Germinal center (tissue), 1 donor: ENCODE results near the gene LIPK.
"Not testable (repeated sequence)": the region's sequence is repeated elsewhere in the genome, so short reads cannot be mapped to it uniquely, and the experiment has no call there.

Experiments
- DNase-seq: peaks from one replicate; pipeline ENCODE4 v3.0.0; 2012; ENCODE audit warnings: mixed read lengths, low spot score

Gene LIPK

DNA sequence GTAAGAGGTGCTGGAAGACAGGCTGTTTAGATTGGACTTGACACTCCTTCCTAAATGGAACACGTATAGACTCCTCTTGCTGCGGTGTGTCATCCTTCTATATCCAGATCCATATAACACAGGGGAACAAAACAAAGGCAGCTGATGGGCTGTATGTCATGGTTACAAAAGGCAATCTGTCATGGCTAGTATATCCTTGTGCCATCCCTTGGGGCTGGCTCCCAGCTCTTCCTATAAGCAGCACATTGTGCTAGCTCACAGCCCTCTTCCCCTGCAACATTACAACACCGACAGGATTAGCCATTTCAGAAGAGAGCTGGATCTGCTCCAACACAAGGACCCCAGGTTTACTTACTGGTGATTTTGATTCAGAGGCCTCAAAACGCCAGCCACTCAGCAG is 15.3 kb downstream of the LIPK start:
- DNase-seq = no peak

DNA sequence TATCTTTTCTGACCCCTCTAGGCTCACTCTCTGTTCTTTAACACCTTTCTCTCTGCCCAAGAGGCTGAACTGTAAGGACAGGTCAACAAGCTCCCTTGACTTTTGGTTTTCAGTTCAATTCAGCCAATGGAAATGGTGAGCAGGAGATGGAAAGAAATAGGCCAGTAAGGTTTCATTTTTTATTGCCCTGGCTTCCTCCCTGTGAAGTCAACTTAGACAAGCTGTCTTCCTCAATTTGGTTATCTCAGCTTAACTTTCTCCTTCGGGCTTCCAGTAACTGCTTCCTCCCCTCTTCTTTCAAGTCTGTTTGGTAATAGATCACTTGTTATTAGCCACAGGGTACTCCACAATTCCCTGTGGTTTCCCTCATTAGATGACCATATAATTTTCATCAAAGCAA is 19.7 kb downstream of the LIPK start:
- DNase-seq = no peak

DNA sequence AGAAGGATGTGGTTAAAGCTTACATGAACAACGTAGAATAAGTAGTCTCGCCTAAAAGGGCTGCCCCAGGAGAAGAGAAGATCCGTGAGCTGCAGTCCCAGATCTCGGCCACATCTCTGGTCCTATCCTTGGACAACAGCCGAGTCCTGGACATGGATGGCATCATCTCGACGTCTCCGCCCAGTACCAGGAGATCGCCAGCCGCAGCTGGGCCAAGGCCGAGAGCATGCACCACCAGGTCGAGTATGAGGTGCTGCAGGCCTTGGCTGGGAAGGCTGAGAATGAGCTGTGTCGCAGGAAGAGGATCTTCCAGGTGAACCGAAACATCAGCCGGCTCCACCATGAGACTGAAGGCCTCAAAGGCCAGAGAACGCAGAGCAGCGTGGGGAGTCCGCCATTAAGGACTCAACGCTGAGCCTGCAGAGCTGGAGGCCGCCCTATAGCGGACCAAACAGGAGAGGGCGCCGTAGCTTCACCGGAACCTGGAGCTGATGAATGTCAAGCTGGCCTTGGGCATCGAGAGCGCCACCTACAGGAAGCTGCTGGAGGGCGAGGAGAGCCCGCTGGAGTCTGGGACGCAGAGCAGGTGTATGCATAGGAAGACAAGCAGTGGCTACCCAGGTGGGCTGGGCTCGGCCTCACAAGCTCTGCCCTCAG is 22.2 kb downstream of the LIPK start:
- no peak for DNase-seq

DNA sequence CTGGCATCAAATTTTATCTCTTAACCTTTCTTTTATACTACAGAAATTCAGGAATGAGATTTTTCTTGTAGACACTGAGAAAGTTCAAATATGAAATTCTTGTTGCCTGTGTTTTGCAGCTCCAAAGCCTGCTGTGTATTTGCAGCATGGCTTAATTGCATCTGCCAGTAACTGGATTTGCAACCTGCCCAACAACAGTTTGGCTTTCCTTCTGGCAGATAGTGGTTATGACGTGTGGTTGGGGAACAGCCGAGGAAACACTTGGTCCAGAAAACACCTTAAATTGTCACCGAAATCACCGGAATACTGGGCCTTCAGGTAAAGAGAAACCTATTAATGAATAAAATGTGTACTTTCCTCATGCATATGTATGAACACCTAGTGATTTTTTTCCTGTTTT is 24.8 kb downstream of the LIPK start:
- DNase-seq = no peak

DNA sequence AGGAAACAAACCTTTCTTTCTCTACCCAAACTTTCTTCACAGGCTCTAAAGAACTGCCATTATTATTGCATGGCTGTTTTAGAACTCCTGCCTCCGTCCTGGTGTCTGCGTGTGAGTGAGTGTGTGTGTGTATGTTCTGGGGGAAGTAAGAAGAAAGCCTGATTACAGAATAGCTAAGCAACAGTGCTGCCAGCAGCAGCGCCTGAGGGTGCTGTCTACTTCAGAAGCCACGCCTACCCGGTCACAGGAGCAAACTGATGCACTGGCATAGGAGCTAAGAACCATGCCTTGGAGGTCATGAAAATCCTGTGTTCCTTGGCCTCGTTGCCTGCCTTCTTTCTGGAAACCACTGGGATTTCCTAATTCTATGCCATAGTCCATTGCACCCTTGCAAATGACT is 25.2 kb downstream of the LIPK start:
- DNase-seq = no peak

DNA sequence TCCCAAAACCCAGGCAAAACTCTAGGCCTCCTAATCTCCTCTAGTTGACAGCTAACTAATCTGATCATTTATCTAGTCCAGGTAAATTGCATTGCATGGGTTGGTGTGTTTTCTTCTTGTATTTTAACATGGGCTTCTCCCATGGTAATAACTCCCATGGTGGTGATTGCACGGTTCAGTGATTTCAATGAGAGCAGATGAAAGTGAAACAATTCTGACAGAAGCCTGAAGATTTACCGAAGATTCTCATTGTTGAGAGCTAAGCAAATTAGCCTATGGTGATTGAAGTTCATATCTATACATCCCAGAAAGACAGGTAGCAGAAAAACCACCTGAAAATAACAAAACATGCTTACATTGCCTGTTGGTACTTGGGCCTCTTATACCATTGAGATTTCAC is 27.2 kb downstream of the LIPK start:
- no peak for DNase-seq

DNA sequence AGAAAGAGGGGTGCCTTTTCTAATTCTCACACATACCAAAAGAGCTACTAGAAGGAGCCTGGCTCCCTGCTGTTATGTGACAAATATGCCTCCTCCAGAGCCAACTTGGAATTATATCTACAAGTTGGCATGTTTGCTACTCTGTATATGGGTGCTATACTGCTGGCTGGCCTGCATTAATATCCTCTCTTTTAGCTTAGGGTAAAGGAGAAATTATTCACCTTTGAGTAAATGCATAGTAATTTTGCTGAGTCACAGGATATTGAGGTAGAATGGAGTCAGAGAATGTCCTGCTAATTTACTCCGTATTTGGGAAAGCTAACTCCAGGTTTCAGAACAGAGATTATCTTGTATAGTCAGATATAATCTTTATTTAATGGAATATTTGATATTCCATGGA is 29.6 kb downstream of the LIPK start:
- no peak for DNase-seq

DNA sequence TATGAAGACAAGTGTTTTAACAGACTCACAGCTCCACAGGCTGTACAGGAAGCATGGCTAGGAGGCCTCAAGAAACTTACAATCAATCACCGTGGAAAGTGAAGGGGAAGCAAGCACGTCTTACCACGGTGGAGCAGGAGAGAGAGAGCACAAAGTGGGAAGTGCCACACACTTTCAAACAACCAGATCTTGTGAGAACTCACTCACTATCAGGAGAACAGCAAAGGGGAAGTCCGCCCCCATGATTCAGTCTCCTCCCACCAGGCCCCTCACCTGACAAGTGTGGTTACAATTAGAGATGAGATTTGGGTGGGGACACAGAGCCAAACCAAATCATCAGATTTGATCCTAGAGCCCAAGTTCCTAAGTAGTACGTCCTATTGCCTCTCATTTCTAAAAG is 35.9 kb downstream of the LIPK start:
- DNase-seq = not testable (repeated sequence)

DNA sequence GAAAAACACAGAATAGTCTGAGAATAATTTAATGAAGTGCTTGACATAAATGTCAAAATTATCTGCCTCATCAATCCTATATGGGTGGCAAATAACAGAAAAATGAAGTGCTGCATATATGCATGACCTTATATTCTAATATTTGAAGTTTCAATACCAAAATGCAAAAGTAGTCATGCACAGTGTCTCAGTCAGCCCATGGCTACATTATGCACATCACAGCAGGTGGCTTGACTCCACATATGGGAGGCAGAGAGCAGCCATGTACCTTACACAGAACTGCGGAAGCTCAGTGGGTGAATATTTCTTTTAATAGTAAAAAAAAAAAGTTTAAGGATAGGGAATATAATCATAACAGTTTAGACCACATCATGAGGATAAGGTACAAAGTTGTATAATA is 36.4 kb downstream of the LIPK start:
- no peak for DNase-seq

DNA sequence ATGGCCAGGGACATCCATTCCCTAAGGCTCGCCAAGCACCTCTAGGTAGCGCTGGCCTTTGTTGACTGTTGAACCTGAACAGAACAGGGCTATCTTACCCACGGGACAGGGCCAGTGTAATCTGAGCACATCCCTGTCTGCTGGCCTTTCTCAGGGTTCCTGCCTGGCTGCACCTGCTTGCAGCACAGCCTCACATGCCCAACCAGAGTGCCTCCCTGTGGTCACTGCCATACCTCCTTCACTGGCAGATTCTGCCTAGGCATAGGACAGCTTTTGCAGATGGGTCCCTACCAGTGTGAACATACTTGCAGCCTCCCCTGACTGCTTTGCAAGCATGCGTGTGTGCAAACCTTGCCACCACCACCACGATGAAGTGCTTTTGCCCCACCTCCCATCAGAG is 38.0 kb downstream of the LIPK start:
- DNase-seq = no peak

DNA sequence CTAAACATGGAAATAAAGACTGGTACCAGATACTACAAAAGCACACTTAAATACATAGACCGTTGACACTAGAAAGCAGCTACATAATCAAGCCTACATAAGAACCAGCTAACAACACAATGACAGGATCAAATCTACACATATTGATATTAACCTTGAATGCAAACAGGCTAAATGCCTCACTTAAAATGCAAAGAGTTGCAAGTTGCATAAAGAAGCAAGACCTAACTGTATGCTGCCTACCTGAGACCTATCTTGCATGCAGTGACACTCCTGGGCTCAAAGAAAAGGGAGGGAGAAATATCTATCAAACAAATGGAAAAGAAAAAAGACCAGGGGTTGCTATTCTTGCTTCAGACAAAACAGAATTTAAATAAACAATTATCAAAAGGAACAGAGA is 39.6 kb downstream of the LIPK start:
- no peak for DNase-seq

DNA sequence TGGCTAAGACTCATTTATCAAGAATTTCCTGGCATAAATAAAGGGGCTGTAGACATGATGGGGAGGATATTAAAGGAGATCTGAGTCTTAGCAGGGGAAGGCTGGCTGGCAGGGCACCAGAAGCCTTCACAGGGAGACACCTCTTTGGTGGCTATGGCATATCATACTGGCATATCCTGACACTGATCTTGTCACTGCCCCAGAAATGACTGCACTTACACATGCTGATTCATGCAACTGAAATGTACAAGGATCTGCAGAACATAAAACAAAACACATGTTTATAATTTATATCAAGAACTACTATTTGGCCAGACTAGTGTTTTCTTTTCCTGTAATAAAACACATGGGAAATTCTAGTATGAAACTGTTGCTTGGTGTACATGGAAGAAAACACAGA is 48.2 kb downstream of the LIPK start:
- DNase-seq = no peak

DNA sequence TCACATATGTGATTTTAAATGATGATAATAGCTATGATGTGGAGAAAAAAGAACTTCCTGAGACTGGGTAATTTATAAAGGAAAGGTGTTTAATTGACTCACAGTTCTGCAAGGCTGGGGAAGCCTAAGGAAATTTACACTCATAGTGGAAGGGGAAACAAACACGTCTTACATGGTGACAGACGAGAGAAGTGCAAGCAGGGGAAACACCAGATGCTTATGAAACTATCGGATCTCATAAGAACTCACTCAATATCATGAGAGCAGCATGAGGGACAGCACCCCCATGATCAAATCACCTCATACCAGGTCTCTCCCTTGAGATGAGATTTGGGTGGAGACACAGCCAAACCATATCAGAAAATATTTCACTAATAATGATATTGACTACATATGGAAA is 49.7 kb downstream of the LIPK start:
- no peak for DNase-seq

DNA sequence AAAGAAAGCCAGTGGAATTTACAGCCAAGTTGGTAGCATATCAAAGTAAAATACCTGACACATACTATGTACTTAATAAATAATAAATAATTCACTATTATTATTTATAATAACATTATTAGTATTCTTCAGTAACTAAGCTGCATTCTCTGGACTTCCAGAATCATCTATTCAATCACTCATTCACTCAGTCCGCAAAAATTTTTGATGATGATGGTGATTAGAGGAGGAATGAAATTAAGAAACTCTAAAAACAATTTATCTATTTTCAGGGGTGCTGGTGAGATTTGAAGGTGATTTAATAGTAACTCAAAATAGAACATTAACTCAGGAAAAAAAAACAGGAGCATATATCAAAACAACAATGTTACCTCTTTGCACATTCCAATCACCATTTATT is 50.6 kb downstream of the LIPK start:
- no peak for DNase-seq

DNA sequence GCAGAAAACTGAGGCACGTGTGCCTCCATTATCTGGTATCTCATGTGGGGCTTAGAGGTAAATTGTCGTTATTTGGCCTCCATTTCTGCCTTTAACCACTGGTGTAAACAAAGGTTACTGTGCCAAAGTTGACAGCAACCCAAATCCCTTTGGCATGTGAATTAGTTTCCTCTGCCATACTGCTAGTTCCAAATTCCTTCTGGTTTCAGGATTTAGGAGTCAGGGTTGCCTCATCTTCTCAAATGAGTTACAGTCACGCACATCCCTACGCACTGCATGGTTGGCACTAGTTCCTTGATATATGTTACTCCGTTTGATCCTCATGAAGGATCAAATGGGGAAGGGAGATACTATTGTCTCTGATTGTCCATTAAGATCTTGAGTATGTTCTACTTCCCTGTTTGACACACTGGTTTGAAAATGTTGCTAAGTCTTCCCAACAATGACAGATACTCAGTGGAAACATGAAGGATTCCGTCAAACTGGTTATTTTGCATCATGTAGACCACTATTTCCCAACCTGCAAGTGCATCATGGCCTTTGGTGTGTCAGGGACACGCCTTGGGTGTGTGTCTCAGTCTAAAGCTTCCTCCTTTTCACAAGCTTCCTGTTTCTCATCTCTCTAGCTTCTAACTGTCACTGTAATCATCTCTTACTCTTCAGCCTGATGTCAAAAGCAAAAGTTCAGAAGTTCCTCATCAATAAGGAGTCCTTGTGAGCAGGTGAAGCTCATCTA is 53.5 kb downstream of the LIPK start, which contains the start of gene LIPN:
LIPN (plus strand) TSS at position 655 of the 736 bp plus-strand sequence. CDS start 1,386 bp downstream, outside the sequence.
- no peak for DNase-seq

DNA sequence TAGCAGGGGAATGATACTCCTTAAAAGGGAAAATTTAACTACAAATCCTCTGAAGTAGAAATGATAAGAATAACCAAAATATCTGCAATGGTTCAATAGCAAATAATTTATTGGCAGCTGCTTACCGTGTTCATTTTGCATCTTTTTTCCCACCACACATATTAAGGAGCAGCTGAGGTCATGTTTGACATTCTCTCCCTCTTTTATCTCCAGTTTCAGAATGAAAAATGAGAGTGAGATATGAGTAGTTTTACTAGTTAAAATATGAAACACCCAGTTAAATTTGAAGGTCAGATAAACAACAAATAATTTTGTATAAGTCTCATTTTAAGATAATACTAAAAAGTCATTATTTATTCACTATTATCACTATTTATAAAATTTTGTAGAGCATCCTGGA is 56.9 kb downstream of the LIPK start:
- no peak for DNase-seq

DNA sequence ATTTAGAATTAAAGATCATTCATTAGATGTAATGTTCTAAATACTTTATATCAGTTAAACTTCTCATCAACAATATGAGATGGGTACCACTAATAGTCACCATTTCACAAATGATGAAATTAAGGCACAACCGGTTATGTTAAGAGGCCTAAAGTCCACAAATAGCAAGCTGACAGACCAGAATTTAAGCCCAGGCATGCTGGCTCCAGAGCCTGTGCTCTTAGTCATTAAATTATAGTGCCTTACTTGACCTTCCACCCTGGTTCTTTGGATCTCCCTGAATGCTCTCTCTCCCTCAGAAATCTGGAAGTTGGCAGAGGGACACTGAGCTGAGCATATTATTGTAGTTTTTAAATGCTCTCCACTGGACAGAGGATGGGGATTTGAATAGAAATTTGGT is 57.4 kb downstream of the LIPK start:
- no peak for DNase-seq

DNA sequence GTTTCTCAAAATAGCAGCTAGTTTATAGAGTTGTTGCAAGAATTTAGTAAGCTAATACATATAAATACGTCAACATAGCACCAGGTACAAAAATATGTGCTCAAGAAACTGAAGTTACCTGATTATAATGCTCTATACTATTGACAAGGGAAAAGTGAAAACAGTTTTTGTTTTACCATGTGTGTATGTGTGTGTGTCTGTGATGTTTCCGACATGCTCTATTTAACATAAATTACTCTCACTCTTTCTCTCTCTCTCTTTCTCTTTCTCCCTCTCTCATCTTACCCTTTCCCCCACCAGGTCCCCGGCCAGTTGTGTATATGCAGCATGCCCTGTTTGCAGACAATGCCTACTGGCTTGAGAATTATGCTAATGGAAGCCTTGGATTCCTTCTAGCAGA is 58.1 kb downstream of the LIPK start:
- DNase-seq = no peak

DNA sequence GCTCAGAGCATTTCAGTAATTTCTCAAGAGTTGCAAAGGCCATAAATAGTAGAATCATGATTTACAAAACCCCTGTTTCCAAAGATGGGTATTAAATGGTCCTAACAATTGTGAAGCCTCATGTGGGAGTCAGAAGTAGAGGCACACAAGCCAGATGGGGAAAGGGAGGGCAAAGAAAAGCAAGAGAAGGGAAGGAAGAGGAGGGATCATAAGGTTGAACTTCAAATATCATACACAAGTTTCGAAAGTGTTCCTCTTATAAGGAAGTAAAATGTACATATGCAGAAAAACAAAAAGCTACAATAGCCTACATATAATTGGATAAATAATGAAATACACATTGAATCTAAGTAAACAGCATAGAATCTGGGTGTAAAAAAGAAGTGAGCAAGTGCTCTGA is 59.8 kb downstream of the LIPK start:
- no peak for DNase-seq

DNA sequence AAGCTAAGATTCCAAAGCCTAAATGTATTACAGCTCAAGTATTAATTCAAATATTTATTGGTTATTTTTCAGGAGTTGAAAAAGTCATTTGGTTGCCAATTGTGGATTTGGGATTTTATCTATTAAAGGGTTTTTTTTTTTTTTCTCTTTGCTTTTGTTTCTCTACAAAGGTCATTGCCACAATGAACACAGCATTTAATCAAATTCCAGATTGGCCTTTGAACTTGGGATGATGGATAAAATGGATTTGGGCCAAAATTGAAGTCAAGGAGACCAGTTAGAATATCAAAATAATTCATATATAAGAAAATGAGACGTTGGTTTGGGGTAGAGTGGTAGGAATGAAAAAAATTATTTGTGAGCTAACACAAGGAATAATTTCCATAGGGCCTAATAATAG is 63.3 kb downstream of the LIPK start:
- DNase-seq = no peak

DNA sequence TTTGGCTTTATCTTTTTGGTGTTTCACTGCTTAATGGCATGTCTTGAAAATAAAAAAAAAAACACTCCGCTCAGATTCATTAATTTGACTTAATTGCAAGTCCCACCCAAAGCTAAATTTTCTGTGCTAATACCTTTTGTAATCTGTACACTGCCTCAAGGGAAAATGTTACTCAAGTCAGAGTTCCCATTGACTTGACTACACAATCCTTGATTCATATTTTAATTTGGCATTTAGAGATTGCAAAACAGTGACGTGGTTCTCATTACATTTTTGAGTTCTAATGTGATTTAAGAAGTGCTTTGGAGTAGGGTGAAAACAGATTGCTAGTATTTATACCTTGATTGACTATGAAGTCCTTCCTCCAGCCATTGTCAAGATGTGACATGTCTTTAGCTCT is 75.2 kb downstream of the LIPK start:
- no peak for DNase-seq

DNA sequence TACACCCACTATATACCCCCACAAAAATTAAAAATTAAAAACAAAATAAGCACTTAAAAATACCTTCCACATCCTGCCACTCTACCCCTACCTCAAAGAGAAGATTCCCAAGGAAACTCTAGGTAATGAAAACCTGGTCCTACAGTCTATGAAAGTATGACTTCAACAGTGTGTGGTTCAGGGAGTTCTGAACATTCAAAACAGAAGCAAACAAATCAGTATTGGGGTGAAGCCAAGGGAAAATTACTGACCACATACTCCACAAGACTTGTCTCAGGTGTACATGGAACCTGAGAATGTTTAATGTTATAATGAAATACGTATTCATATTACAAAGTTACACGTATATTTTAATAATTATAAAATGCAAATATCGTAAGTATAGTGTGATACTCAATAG is 76.2 kb downstream of the LIPK start:
- no peak for DNase-seq

DNA sequence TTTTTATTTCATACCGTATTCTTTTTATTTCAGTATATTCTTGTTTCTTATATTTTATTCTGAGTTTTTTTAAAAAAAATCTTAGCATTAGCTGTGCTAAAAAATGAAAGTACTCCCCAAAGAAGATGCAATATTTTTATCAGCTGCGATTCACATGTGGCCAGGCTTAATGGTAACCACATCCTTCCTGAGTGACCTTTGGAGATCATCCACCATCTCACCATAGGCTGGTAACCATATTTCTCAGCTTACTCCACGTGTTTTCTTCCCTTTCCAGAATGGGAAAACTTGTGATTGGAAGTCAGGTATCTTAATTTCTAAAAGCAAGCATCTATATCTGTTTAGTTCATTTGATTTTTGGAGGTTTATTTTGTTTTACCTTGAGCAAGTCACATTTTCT is 77.7 kb downstream of the LIPK start:
- DNase-seq = no peak
